ENCODE measurements around the gene PELI2.

DNA sequence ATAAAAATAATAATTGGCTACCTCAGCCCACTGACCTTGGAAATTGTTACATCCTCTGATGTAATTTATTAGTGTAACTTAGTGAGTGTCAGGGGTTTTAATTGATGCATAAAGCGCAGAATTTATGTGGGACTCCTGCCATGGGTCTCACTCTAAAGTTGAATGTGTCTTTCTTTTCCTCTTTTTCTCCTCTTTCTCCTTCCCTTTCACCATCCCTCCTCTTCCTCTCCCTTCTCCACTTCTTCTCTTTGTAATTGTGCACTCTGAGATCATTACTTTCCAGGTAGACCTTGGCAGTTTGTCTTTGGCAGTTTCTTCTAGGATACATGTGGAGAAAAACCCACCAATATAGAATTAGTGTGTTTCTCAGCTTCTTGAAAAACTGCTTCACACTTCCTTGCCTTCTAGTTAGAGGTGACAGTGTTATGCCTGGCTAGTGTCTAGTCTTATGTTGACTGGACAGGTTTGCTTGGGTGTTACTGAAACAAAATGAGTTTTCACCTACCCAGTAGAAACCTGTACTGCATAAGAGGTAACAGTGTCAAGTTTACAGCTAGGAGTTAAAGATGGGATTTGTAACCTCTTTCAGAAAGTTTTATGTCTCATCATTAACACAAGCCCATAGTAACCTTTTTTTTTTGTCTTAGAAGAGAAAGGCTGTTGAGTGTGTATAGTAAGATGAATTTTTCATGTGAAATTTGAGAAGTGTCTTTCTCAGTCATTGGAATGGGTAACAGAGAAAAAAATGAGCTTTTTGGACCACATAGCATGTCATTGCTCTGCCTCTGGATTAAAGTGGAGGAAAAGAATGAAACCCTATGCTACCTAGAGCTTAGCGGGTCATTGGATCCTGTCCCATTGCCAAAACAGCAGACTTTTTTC lies 18.6 kb downstream of the PELI2 start:
- TF ChIP-seq GATA2 (IDR thresholded peaks at IDR 0.05; ENCODE audit: low read depth, low read length): no peak
- no peak for TF ChIP-seq GATA3 (IDR thresholded peaks at IDR 0.05; ENCODE audit: low read depth, low read length)

All from SH-SY5Y (cell line).